Measurements from ENCODE around the gene MIF4GD. TPM values are rescaled to one million over a fixed set of nuclear protein-coding genes. Genes with fewer than 3 reads are reported as not detected.

MIF4GD gene, protein sequence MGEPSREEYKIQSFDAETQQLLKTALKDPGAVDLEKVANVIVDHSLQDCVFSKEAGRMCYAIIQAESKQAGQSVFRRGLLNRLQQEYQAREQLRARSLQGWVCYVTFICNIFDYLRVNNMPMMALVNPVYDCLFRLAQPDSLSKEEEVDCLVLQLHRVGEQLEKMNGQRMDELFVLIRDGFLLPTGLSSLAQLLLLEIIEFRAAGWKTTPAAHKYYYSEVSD
- total RNA-seq: 2.9 and 4.7 TPM in 2 replicates

DNA sequence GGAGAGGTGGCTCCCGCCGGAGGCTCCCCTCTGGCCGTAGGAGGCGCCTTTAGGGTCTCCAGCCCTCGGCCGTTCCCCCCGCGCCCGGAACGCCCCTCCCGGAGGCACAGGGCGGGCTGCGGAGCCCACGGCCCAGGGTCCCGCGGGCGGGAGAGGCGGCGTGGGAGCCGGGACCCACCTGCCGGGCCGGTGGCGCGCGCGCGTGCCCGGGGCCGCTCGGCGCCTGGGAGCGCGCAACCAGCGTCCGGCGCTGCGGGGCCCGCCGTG lies at the start of gene MIF4GD:
MIF4GD (minus strand) TSS at position 266 of the 267 bp plus-strand sequence. CDS start 1,036 bp downstream, outside the sequence.

DNA sequence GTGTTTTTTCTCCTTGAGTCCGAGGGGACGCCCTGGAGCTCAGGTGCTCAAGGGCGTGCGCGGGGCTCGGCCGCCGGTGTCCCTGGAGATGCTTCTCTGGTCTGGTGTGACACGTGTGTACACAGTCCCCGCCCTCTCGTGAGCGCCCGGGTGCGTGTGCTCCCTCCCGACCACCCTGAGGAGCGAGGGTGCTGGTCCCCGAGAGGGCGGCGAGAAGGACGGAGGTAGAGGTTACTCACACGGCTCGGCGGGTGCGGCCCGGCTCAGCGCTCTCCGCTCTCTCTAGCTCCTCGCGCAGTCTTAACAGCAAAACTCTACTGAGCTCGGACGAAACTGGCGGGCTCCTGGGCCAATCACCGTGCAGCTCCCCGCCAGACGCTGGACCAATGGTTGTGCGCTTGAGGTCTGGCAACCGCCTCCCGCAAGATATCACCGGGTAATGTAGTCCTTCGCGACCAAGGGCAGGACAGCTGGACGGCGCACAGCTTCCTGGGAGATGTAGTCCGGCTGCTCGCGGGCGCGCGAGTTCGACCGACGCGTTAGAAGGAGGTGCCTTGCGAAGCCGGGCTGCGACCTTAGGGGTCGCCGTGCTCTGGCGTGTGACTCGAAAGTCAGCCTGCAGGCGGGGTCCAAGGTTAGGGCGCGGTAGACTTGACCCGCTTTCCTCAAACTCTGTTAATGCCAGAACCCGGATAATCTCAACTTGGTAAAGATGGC lies 18.2 kb upstream of the MIF4GD start, which contains the start of gene SLC25A19:
SLC25A19 (minus strand) TSS at position 319 of the 717 bp plus-strand sequence. CDS start 2,669 bp downstream, outside the sequence.

DNA sequence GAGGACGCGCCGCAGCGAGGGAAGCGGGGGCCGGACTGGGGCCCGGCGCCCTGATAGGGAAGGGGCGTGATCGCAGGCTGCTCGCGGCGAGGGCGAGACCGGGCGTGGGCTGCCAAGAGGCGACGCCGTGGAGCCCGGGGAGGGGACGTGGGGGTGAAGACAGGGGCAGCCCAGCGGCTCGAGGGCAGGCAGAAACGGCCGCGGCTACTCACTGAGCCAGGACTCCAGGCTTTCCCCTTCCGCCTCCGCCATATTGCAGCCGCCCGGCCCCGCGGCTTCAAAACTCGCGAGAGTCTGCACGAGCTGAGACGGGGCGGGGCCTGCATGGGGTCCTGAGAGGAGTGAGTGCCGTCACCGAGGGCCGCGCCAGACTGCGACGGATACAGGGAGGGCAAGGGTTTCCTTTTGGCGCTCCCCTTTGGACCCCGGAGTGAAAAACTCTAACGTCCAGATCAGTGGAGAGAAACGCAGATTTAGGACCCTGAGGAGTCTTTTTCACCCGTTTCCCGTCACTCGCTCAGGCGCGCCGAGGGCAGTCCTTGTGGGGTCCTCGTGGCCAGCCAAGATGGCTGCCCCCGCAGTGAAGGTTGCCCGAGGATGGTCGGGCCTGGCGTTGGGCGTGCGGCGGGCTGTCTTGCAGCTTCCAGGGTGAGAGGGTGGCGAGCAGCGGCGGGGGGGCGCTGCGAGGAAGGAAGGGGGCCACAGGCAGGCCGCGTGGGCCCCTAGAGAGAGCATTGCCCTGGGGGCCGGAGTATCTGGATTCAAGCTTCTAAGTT lies 9.5 kb downstream of the MIF4GD start, which contains the start of the genes GGA3 and MRPS7:
GGA3 (minus strand) TSS at position 271 of the 776 bp plus-strand sequence; CDS start at position 252, 19 bp downstream.
MRPS7 (plus strand) TSS at position 544 of the 776 bp plus-strand sequence; CDS start at position 566, 22 bp downstream.

Other genes with a start within 250 kb of the MIF4GD start
- gene ATP5PD, start 224.3 kb downstream of the MIF4GD start, total RNA-seq: 271 and 283 TPM in 2 replicates
- gene KCTD2, start 224.0 kb downstream of the MIF4GD start, total RNA-seq: 12.8 and 24.3 TPM in 2 replicates
- gene SLC16A5, start 183.3 kb downstream of the MIF4GD start, total RNA-seq: 4.4 and 5.8 TPM in 2 replicates
- 3.2 and 5.8 TPM in 2 replicates for gene ARMC7, start 161.3 kb downstream of the MIF4GD start, total RNA-seq
- gene NT5C, start 139.5 kb downstream of the MIF4GD start, total RNA-seq: 70.3 and 89.7 TPM in 2 replicates
- gene JPT1, start 116.7 kb downstream of the MIF4GD start, total RNA-seq: 100 and 157 TPM in 2 replicates
- 67.1 and 67.9 TPM in 2 replicates for gene SUMO2, start 88.3 kb downstream of the MIF4GD start, total RNA-seq
- gene NUP85, start 65.6 kb downstream of the MIF4GD start, total RNA-seq: 19.1 and 27.9 TPM in 2 replicates
- gene GGA3, start 9.6 kb downstream of the MIF4GD start, total RNA-seq: 8.8 and 24.8 TPM in 2 replicates
- 38.6 and 40.7 TPM in 2 replicates for gene MRPS7, start 9.4 kb downstream of the MIF4GD start, total RNA-seq
- 2.7 and 3.1 TPM in 2 replicates for gene SLC25A19, start 18.2 kb upstream of the MIF4GD start, total RNA-seq
- 60.8 and 61.7 TPM in 2 replicates for gene GRB2, start 134.4 kb upstream of the MIF4GD start, total RNA-seq
- 34.8 and 52.7 TPM in 2 replicates for gene TMEM94, start 185.4 kb upstream of the MIF4GD start, total RNA-seq
- 6.9 and 12.3 TPM in 2 replicates for gene CASKIN2, start 244.3 kb upstream of the MIF4GD start, total RNA-seq
- 8.5 and 9.1 TPM in 2 replicates for gene TSEN54, start 245.3 kb upstream of the MIF4GD start, total RNA-seq